Mesenteric fat pad (tissue), 1 donor: ENCODE data around the gene KTN1. TPM values are rescaled to one million over a fixed set of nuclear protein-coding genes. Genes with fewer than 3 reads are reported as not detected.

Experiments used
- DNase-seq: peaks from one replicate; pipeline ENCODE4 v3.0.0-alpha.2; 2020; ENCODE audit warnings: low spot score
- total RNA-seq: library from RNA; stranded (reverse); fragmentation: NEBNext Ultra II Directional; extraction: Animal tissue kit (Norgen Biotek cat#: 25700); gene quantifications from one replicate; pipeline ENCODE4 v1.2.1, GENCODE V29; 2021
- donor health status: DM: yes; HTN: yes; CAD: no.

The KTN1 gene
- total RNA-seq, 1 donor from 2014 or later, result 159 TPM

DNA sequence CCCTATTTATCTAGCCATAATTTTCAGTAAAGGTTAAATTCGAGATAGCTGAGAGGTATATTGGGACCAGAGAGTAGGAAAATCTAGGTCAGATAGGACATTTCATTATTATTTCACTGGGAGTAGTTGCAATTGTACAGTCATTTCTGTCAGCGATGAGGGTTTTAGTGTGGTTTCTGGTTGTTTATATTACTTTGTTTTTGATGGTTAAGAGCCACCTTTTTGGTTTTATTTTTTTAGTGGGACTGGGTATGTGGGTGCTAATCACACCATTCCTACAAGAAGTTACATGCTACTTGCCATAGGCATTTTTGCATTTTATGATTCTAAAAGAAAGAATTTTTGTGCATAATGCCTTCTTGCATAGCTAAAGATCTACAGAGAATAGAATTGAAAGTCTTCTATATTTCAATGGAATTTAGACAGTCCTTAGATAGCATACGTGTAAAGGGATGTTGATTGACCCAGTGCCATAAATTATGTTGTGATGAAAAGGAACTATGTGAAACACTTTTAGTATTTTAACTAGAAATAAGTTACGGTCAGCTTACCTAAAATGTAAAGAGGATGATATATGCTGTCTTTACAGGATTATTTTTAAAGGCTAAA, 85.2 kb downstream of the KTN1 start:
- DNase-seq, result no peak

DNA sequence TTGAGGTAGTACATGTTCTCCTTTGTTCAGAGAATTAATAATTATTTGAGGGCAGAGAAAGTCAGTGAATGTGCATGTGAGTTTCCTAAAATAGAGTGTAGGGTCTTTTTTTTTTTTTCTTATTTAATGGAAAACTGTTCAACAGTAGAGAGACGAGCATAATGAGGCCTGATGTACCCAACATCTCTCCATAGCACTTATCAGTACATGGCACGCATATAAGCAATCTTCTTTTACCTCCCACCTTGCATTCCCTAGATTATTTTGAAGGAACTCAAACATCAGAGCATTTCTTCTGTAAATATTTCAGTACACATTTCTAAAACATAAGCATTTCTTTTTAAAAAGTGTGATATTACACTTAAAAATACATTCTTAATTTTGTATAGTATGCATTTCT, 87.8 kb downstream of the KTN1 start:
- DNase-seq, result no peak

DNA sequence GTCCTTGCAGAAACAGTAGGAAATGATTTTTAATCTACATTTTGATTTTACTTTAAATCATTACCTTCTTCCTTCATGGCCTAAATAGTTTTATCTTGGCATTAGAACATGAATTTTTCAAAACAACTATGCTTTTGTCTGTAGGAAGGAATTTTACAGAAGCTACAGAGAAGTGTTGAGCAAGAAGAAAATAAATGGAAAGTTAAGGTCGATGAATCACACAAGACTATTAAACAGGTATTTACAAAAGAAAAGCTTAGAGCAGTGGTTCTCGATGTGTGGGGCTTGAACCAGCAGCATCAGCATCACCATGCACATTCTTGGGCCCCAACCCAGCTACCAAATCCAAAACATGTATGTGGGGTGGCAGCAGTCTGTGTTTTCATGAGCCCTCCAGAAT, 91.6 kb downstream of the KTN1 start:
- no peak for DNase-seq

DNA sequence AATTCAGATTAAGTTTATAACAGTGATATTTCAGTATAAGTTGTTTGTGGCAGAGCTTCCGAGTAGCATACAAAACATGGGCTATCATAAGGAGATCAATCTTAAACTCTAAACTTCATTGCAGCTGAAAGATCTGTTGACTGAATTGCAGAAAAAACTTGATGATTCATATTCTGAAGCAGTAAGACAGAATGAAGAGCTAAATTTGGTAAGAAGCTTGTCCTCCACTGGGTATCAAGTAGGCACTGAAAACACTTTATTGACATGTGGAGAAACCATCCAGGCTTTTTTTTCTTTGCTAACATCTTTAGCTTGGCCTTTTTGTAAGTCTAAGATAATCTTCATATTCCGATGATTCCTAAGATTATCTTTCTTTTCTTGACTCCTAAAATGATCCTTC, 93.0 kb downstream of the KTN1 start:
- no peak for DNase-seq

DNA sequence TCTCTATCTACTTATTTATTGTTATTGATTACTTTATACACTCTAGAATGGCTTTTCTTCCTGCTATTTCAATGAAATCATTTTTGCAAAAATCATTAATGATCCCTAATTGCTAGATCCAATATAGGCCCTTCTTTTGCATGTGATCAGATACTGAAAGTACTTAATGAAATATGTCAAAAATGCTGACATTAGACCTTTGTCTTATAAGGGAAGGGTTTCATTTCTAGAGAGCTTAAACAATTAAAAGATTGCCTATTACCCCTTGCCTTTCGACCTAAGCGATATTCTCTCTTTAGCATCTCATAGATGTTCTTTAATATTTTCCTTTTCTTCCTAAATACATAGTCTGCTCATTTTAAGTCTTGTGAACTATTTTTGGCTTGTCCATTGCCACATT, 101.1 kb downstream of the KTN1 start:
- no peak for DNase-seq

DNA sequence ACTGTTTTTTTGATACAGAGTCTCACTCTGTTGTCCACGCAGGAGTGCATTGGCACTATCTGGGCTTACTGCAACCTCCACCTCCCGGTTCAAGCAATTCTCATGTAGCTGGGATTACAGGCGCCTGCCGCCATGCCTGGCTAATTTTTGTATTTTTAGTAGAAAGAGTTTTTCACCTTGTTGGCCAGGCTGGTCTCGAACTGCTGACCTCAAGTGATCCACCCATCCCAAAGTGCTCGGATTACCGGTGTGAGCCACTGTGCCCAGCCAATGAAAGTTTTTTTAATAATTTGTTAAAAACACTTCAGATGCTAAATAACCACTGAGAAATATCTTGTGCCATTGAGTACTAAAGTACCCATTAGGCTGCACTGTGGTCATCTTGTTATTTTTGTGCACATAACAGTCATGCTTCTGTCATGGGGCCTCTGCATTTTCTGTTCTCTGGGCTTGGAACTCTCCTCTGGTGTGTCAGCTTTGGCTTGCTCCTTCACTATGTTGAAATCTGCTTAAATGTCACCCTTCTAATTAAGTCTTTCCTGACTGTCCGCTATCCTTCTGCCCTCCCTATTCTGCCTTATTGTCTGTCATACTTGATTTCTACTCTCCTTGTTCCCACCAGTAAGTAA, 105.1 kb downstream of the KTN1 start:
- DNase-seq, result no peak

DNA sequence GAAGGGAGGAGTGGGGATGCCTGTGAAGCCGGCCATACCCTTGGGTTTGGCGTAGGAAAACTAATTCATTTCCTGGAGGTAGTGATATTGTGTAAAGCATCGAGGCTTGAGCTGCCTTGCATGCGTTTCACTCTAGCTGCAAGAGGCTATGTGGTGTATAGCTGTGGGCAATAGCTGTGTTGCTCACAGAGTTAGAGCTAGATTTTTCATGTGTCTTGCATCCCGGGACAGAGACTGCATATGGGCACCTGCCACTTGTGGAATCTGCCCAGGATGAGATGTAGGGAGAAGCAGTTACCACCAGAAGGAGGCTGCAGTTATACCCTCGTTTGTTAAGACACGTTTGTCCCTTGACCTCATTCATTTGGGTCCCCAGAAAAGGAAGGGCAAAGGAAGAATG, 106.7 kb downstream of the KTN1 start:
- no peak for DNase-seq

DNA sequence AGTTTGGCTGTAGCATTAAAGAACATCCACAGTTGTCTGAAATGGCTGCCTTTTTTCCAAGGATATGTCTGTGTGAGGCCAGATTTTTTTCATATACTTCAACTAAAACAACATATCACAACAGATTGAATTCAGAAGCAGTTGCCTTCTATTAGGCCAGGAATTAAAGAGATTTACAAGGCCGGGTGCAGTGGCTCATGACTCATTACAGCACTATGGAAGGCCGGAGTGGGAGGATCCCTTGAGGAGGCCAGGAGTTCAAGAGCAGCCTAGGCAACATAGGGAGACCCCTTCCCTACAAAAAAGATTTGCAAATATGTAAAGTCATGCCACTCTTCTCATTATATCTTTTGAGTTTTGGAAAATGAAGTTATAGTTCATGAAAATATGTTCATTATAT, 108.6 kb downstream of the KTN1 start:
- DNase-seq, result no peak

DNA sequence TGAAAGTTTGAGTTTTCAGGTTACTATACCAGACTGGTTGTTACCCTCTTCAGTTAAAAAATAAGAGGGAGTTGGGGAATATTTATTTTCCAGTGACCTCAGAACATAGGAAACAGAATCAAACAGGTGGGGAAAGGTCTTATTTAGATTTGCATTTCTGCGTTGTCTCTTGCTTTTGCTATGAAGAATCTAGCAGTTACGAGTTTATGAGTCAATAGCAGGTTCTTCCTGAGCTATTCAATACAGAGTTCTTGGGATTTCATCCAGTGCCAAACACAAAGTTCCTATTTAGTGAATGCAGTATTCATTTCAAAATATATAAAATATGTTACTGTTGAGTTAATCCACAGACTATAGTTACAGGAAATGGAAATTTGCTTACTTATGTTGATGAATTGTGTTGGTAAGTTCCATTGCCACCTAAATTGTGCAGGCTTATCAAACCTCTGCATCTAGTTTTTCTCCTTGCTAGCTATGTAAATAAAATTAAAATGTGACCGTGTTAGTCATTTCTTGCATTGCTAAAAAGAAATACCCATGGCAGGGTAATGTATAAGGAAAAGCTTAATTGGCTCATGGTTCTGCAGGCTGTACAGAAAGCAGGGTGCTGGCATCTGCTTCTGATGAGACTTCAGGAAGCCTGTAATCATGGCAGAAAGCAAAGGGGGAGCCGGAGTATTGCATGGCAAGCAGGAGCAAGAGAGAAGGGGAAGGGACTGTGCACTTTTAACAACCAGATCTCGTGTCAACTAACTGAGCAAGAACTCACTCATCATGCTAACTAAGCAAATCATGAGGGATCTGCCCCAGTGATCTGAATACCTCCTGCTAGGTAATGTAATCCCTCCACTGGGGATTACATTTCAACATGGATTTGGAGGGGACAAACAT, 110.2 kb downstream of the KTN1 start:
- no peak for DNase-seq

DNA sequence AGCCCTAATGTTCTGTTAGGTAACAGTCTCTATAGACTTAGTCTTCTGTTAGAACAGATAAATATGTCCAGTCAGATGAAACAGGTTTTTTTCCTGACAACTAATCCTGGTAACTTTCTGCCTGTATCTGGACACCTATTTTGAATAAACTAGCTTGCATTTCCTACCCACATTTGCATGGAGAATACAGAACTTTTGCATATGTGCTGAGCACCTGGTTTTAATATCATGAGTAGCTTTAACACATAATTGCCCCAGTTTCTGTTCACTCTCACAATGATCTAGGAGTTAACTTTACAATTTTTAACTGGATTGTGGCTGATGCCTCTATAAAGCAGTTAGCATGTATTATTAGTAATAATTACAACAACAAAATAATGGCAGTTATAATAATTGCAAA, 111.7 kb downstream of the KTN1 start:
- DNase-seq, result no peak

DNA sequence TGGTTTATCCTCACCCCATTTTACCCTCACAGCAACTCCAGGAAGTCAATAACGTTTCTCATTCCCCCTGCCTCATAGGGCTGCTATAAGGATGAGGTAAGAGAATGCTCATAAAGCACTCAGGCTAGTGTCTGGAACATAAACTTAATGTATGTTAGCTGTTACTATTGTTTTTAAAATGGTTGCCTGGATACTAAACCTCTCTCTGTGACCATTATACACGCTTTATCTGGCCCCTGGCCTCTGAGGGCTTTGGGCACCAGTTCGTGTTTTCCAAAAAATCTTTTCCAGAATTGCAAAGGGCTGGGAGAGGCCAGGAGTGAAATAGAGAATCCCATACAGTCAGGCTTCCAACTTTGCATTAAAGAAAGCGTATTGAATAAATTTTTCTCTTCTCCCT, 113.9 kb downstream of the KTN1 start:
- no peak for DNase-seq

DNA sequence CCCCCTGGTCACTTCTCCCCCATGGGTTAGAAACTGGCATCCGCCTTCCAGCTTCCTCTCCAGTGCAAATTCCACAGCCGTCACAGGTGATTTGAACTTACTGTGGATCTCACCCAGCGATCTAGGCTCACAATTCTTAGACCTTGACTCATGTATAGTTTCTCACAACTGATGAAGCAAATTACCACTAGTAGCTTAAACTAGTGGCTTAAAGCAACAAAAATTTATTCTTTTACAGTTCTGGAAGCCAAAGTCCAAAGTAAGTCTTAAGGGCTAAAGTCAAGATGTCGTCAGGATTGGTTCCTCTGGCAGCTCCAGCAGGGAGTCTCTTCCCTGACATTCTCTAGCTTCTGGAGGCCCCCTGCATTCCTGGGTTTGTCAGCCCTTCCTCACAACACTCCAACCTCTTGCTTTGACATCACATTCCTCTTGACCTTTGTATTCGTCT, 117.4 kb downstream of the KTN1 start:
- DNase-seq, result no peak

DNA sequence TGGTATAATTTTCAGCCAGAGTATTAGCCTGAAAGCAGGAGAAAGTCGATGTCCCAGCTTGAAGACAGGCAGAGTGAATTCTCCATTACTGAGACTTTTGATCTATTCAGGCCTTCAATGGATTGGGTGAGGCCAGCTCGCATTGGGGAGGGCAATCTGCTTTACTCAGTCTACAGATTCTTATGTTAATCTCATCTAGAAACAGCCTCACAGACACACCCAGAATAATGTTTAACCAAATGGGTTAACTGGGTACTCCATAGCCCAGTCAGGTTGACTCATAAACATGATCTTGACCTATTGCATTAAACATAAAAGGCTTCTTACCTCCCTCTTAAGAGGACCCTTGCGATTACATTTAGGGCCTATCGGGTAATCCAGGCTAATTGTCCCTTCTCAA, 118.0 kb downstream of the KTN1 start:
- DNase-seq, result no peak

DNA sequence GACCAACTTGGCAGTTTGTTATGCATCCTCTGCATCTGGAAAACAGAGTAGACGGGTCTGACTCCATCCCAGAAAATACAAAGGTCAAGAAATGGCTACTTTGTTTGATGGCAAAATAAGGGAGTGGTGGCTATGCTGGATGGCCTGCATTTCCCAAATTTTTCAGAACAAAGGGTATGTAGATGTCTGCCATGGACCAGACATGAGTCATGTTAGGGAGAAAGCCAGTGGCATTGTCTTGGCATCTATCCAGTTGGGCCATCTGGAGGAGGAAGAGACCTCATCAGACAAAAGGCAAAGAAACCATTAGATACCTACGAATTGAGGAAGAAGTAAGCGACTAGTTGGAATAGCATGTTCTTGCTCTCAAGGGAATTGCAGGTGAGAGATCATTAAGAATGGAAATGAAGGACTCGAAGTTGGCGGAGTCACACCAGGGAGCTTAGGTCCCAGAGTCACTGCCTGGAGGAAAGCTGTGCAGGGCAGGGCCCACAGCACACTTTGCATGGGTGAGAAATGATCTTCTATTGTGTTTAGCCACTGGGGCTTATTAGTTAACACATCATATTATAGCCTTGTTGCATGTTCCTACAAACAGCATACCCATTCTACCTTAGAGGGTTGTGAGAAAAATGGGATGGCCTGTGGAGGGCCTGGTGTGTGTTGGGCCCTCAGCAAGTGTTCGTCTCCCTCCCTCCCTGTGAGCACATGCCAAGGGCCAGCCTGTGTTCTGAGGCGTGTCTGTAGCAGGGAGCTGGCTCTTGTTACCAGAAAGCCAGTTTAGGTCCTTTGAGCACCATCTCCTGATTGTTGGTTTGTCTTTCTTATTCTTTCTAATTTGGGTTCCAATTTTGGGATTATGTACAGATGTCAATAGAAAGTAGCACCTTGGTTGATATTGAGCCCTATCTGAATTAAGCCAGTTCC, 119.4 kb downstream of the KTN1 start:
- DNase-seq, result no peak

DNA sequence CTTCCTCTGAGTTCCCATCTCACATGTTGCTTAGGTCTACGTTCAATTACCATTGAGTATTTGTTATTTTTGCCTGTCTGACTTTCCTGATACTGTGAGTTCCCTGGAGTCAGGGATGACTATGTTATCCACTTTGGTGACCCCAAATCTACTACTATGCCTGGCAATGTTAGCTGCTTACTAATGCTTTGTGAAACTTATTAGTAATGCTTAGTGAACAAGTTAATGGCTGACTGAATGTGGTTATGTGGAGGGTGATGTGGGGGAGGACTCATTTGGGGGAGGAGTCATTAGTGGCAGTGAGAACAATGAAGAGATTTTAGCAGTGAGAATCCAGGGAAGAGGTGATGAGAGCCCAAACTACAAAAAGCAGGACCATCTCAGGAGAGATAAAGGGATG, 121.6 kb downstream of the KTN1 start:
- DNase-seq, result no peak

DNA sequence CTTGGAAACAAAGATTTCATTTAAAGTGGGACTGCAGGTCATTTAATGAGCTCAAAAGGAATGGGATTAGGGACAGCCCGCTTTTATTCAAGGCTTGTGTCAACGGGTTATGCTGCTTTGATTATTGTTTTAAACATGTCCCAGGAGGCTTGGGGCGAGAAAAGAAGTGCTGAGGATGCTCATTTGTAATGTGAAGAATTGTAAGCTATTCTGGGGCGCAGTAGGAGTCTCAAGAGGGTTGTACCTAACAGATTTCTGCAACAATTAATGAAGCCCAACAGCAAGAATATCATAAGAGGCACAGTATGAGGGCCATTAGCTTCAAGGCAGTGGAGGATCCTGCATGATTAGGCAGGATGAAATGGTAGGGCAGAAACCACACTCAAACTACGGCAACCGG, 122.5 kb downstream of the KTN1 start:
- no peak for DNase-seq

DNA sequence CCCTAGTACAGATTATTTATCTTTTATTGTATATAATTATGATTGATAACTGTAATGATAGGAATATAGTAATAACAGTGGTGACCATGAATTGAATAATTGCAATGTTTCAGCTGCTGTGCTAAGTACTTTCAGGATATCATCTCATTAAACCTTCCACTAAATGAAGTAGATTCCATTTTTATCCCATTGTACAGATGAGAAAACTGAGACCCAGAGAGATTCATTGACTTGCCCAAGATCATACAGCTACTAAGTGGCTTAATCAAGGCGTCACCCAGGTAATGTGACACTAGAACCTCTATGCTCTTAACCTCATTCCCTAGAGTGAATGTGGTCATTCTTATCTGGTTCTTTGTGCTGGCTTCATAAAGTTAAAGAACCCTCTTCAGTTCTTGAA, 124.6 kb downstream of the KTN1 start:
- DNase-seq, result no peak

DNA sequence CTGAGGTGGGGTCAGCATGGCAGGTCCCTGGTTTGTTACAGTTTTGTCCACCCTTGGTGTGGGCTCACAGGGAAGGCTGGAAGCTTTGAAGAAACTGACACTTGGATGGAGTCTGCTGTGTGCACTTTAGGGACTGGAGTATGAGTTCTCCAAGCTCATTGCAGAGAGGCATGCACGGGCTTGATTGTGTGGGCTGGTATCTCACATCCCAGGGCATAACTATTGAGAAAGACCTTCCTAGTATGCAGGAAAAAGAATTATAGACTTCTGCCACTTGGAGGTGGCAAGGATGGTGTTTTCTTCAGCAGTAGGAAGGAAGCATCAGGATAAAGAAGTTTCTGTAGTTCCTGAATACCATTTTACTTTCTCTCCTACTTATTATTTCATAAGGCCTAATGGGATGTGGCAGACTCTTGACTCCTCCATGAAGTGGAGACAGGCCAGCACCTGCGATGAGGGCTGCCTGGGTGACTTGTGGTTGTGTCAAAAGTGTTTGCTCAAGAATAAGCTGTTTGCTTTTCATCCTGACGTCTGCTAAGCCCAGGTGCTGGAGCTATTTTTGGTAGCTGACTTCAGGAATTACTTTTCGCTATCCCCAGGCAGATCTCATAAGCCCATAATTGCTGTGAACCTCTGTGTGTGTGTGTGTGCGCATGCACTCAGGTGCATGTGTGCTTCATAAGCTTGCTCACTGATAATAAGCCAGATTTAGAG, 125.8 kb downstream of the KTN1 start:
- no peak for DNase-seq

DNA sequence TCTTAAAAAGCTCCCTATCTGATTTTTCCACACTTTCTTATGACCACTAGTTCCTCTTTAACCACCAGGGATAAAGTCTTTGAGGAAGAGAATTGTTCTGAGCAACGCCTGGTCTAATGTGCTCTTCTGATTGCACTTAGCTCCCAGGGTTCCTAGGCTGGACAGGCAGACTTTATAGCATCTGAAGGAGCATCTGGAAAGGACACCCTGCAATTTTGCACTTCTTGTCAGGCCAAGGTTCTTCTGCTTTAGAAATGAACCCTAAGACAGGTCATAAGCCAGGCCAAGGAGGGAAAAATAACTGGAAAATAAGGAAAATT, 126.3 kb downstream of the KTN1 start:
- no peak for DNase-seq

DNA sequence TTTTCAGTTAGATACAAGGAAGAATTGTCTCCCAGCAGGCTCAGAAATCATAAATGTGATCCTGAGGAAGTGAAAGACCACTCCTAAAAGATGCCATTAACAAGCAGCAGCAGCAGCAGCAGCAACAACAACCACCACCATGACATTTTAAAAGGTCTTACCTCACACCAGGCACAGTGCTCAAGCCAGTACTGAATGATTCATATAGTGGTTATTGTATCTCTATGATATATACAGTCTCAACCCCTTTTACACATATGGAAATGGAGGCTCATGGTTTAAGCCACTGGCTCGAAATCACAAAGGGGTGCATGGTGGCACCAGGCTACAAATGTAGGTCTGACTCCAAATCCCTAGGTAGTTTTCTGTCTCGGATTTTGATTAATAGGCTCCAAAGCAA, 126.9 kb downstream of the KTN1 start:
- DNase-seq, result no peak

DNA sequence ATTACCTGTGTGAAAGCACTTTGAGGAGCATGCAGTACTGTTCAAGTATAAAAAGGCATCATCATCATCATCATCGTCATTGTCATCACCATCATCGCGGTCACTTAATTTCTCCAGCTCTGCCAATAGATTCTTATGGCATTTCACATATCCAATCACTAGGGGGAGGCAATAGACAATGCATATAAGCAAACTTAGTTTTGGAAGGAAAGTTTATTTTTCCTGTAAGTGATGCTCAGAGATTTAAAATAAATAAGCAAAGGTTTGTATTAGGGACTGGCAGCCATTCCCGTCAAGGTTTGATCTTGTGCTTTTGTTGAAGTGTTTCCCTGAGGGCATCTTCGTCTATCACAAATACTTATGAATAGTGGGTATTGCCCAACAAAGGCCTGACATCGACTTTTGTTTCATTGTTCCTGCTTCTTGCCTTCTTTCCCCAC, 127.4 kb downstream of the KTN1 start:
- DNase-seq, result no peak
